GM23338 (cell line): ENCODE measurements around the gene LRRC17. TPM values are rescaled to one million over a fixed set of nuclear protein-coding genes. Genes with fewer than 3 reads are reported as not detected.

Source experiments
- ATAC-seq: fragments of 200-7000 bp; cut with Tn5 transposase; 3 replicates; pipeline ENCODE4 v1.9.1; 2020
- DNase-seq: peaks from one replicate; pipeline ENCODE4 v3.0.0-alpha.2; 2015; ENCODE audit warnings: low spot score
- H2AFZ ChIP-seq: fragments of 200-600 bp; sonication (generic); 2 replicates; pipeline ENCODE4 v1.8.0; 2016; ENCODE audit warnings: antibody characterized with exemption, mild to moderate bottlenecking, moderate library complexity
- H3F3A ChIP-seq: fragments of 200-600 bp; sonication (generic); replicated peaks from 2 replicates; pipeline ENCODE4 v1.8.0; 2017; ENCODE audit warnings: antibody characterized with exemption, mixed run types, low read depth
- H3K27ac ChIP-seq: fragments of 200-600 bp; sonication (generic); 2 replicates; pipeline ENCODE4 v1.6.1; 2016; ENCODE audit warnings: low read depth
- H3K27me3 ChIP-seq: fragments of 200-600 bp; sonication (generic); 2 replicates; pipeline ENCODE4 v1.8.0; 2016; ENCODE audit warnings: mild to moderate bottlenecking, mixed run types, moderate library complexity; ENCODE audit not compliant: insufficient read depth
- H3K36me3 ChIP-seq: fragments of 200-600 bp; sonication (generic); 2 replicates; pipeline ENCODE4 v1.8.0; 2016; ENCODE audit warnings: mild to moderate bottlenecking; ENCODE audit not compliant: insufficient read depth
- H3K4me1 ChIP-seq: fragments of 200-600 bp; sonication (generic); 2 replicates; pipeline ENCODE4 v1.8.0; 2016; ENCODE audit warnings: mild to moderate bottlenecking, moderate library complexity; ENCODE audit not compliant: insufficient read depth
- H3K4me2 ChIP-seq: fragments of 200-600 bp; sonication (generic); 2 replicates; pipeline ENCODE4 v1.7.1; 2017; ENCODE audit warnings: mixed run types
- H3K4me3 ChIP-seq: fragments of 200-600 bp; sonication (generic); 2 replicates; pipeline ENCODE4 v1.6.1; 2016; ENCODE audit warnings: mixed run types
- H3K79me2 ChIP-seq: fragments of 200-600 bp; sonication (generic); replicated peaks from 2 replicates; pipeline ENCODE4 v1.8.0; 2017; ENCODE audit warnings: mild to moderate bottlenecking; ENCODE audit not compliant: insufficient read depth
- H3K9me2 ChIP-seq: fragments of 200-600 bp; sonication (generic); 2 replicates; pipeline ENCODE4 v1.8.0; 2017; ENCODE audit not compliant: insufficient read depth
- H4K20me1 ChIP-seq: fragments of 200-600 bp; sonication (generic); replicated peaks from 2 replicates; pipeline ENCODE4 v1.8.0; 2017; ENCODE audit warnings: mild to moderate bottlenecking; ENCODE audit not compliant: insufficient read depth
- H3K27ac Mint-ChIP-seq: 2 replicates; pipeline ENCODE4 v1.8.0; 2020; ENCODE audit warnings: inconsistent platforms, mild to moderate bottlenecking, moderate library complexity, mixed read lengths
- H3K27me3 Mint-ChIP-seq: 3 replicates; pipeline ENCODE4 v1.8.0; 2022; ENCODE audit warnings: low read depth, mild to moderate bottlenecking, moderate library complexity, mixed read lengths, inconsistent platforms; ENCODE audit not compliant: insufficient read depth, poor library complexity
- H3K36me3 Mint-ChIP-seq: 3 replicates; pipeline ENCODE4 v1.8.0; 2021; ENCODE audit warnings: low read depth, mild to moderate bottlenecking, inconsistent platforms, moderate library complexity, mixed read lengths
- H3K4me1 Mint-ChIP-seq: 3 replicates; pipeline ENCODE4 v1.8.0; 2020; ENCODE audit warnings: mild to moderate bottlenecking, inconsistent platforms, mixed read lengths
- H3K4me3 Mint-ChIP-seq: 3 replicates; pipeline ENCODE4 v1.8.0; 2021; ENCODE audit warnings: moderate library complexity, mild to moderate bottlenecking, inconsistent platforms, mixed read lengths
- H3K9me3 Mint-ChIP-seq: 3 replicates; pipeline ENCODE4 v1.8.0; 2020; ENCODE audit warnings: moderate library complexity, mild to moderate bottlenecking, inconsistent platforms, mixed read lengths
- CTCF ChIP-seq, 2 experiments: fragments of 200-600 bp in 1 of 2; sonication (generic) in 1 of 2; conservative IDR thresholded peaks; 2 replicates each; pipeline versions ENCODE4 v1.5.1 to v1.6.1; 2016 to 2017; ENCODE audit warnings: antibody characterized with exemption in 2 of 2, low read depth in 2 of 2, mild to moderate bottlenecking in 2 of 2, moderate library complexity in 1 of 2
- EZH2phosphoT487 ChIP-seq: fragments of 200-600 bp; sonication (generic); IDR thresholded peaks from one replicate; pipeline ENCODE4 v1.8.1; 2018; ENCODE audit warnings: antibody characterized with exemption; ENCODE audit not compliant: unreplicated experiment
- JUNB ChIP-seq: IDR thresholded peaks from one replicate; pipeline ENCODE4 v1.6.1; 2016; ENCODE audit warnings: antibody characterized with exemption; ENCODE audit not compliant: unreplicated experiment
- NANOG ChIP-seq: IDR thresholded peaks from 2 replicates; pipeline ENCODE4 v1.6.1; 2016; ENCODE audit warnings: antibody characterized with exemption, borderline replicate concordance
- POLR2AphosphoS5 ChIP-seq: IDR thresholded peaks from 2 replicates; pipeline ENCODE4 v1.6.1; 2016; ENCODE audit warnings: antibody characterized with exemption, low read depth
- STAT1 ChIP-seq: IDR thresholded peaks from one replicate; pipeline ENCODE4 v1.6.1; 2016; ENCODE audit warnings: antibody characterized with exemption; ENCODE audit not compliant: unreplicated experiment
- ZNF114 ChIP-seq: fragments of 250-450 bp; sonication (Bioruptor Pico); IDR thresholded peaks from 2 replicates; pipeline ENCODE4 v1.5.0; 2020; ENCODE audit warnings: mild to moderate bottlenecking, moderate library complexity
- ZNF331 ChIP-seq: fragments of 250-450 bp; sonication (Bioruptor Pico); IDR thresholded peaks from 2 replicates; pipeline ENCODE4 v1.5.0; 2020; ENCODE audit warnings: low read depth, mild to moderate bottlenecking, moderate library complexity
- polyA plus RNA-seq: library from polyadenylated mRNA; unstranded; fragments of >200 nt; fragmentation: Nextera tagmentation; extraction: Ambion mirVana; gene quantifications from 2 replicates; pipeline ENCODE4 v1.2.1, GENCODE V29; 2016
- total RNA-seq: library from RNA; depleted of rRNA; stranded (reverse); fragments of >200 nt; shearing (Covaris generic); gene quantifications from 2 replicates; pipeline ENCODE4 v1.2.3, GENCODE V29; 2014
- TF ChIP-seq, protein P1 (sequence below): IDR thresholded peaks from 2 replicates; pipeline ENCODE4 v1.6.1; 2016; ENCODE audit warnings: antibody characterized with exemption
- TF ChIP-seq, protein P2 (sequence below): fragments of 250-450 bp; sonication (Bioruptor Pico); IDR thresholded peaks from 2 replicates; pipeline ENCODE4 v1.5.0; 2020; ENCODE audit warnings: mild to moderate bottlenecking, moderate library complexity

Gene LRRC17
- total and polyA plus RNA-seq, 2 experiments from 2014 or later = 2.8 to 3.1 TPM

- no peaks in the 10 kb centered on the region for H3K9me2 ChIP-seq
- H3K79me2 ChIP-seq = no peaks in the 10 kb centered on the region
- Mint-ChIP-seq H3K27ac (no peak overlapping the region), H3K36me3 (no peaks in the 10 kb centered on the region), H3K4me1 (peaks cover 10% of the 10 kb centered on the region; the same call in 2 of the 3 replicates), H3K9me3 (no peaks in the 10 kb centered on the region; the same call in 2 of the 3 replicates), H3K27me3 (no peaks in the 10 kb centered on the region), H3K4me3 (no peak overlapping the region)
- H2AFZ ChIP-seq = no peak overlapping the region
- DNase-seq (no peak), ATAC-seq (no peak)
- no peaks in the 10 kb centered on the region for H3K27me3 ChIP-seq
- H3K36me3 ChIP-seq = no peaks in the 10 kb centered on the region
- no peak overlapping the region for H3K27ac ChIP-seq
- H3K4me3 ChIP-seq = no peak overlapping the region
- no peak for TF ChIP-seq ZNF331 (CRISPR knock-in tag)
- no peak for TF ChIP-seq EZH2phosphoT487
- no peak for TF ChIP-seq JUNB
- TF ChIP-seq, protein P1, sequence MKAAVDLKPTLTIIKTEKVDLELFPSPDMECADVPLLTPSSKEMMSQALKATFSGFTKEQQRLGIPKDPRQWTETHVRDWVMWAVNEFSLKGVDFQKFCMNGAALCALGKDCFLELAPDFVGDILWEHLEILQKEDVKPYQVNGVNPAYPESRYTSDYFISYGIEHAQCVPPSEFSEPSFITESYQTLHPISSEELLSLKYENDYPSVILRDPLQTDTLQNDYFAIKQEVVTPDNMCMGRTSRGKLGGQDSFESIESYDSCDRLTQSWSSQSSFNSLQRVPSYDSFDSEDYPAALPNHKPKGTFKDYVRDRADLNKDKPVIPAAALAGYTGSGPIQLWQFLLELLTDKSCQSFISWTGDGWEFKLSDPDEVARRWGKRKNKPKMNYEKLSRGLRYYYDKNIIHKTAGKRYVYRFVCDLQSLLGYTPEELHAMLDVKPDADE = no peak
- TF ChIP-seq NANOG = no peak
- TF ChIP-seq CTCF (conservative IDR thresholded peaks at IDR 0.05; ENCODE audit: low read depth in 2 of 2) = no peak
- TF ChIP-seq, protein P2, sequence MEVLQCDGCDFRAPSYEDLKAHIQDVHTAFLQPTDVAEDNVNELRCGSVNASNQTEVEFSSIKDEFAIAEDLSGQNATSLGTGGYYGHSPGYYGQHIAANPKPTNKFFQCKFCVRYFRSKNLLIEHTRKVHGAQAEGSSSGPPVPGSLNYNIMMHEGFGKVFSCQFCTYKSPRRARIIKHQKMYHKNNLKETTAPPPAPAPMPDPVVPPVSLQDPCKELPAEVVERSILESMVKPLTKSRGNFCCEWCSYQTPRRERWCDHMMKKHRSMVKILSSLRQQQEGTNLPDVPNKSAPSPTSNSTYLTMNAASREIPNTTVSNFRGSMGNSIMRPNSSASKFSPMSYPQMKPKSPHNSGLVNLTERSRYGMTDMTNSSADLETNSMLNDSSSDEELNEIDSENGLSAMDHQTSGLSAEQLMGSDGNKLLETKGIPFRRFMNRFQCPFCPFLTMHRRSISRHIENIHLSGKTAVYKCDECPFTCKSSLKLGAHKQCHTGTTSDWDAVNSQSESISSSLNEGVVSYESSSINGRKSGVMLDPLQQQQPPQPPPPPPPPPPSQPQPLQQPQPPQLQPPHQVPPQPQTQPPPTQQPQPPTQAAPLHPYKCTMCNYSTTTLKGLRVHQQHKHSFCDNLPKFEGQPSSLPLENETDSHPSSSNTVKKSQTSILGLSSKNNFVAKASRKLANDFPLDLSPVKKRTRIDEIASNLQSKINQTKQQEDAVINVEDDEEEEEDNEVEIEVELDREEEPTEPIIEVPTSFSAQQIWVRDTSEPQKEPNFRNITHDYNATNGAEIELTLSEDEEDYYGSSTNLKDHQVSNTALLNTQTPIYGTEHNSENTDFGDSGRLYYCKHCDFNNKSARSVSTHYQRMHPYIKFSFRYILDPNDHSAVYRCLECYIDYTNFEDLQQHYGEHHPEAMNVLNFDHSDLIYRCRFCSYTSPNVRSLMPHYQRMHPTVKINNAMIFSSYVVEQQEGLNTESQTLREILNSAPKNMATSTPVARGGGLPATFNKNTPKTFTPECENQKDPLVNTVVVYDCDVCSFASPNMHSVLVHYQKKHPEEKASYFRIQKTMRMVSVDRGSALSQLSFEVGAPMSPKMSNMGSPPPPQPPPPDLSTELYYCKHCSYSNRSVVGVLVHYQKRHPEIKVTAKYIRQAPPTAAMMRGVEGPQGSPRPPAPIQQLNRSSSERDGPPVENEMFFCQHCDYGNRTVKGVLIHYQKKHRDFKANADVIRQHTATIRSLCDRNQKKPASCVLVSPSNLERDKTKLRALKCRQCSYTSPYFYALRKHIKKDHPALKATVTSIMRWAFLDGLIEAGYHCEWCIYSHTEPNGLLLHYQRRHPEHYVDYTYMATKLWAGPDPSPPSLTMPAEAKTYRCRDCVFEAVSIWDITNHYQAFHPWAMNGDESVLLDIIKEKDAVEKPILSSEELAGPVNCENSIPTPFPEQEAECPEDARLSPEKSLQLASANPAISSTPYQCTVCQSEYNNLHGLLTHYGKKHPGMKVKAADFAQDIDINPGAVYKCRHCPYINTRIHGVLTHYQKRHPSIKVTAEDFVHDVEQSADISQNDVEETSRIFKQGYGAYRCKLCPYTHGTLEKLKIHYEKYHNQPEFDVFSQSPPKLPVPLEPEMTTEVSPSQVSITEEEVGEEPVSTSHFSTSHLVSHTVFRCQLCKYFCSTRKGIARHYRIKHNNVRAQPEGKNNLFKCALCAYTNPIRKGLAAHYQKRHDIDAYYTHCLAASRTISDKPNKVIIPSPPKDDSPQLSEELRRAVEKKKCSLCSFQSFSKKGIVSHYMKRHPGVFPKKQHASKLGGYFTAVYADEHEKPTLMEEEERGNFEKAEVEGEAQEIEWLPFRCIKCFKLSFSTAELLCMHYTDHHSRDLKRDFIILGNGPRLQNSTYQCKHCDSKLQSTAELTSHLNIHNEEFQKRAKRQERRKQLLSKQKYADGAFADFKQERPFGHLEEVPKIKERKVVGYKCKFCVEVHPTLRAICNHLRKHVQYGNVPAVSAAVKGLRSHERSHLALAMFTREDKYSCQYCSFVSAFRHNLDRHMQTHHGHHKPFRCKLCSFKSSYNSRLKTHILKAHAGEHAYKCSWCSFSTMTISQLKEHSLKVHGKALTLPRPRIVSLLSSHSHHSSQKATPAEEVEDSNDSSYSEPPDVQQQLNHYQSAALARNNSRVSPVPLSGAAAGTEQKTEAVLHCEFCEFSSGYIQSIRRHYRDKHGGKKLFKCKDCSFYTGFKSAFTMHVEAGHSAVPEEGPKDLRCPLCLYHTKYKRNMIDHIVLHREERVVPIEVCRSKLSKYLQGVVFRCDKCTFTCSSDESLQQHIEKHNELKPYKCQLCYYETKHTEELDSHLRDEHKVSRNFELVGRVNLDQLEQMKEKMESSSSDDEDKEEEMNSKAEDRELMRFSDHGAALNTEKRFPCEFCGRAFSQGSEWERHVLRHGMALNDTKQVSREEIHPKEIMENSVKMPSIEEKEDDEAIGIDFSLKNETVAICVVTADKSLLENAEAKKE = no peak
- TF ChIP-seq ZNF114 = no peak
- TF ChIP-seq POLR2AphosphoS5 = no peak
- TF ChIP-seq STAT1 = no peak
- no peaks in the 10 kb centered on the region for H3K4me1 ChIP-seq
- H4K20me1 ChIP-seq = no peaks in the 10 kb centered on the region
- no peak overlapping the region for H3K4me2 ChIP-seq
- no peaks in the 10 kb centered on the region for H3F3A ChIP-seq
Measured at GRCh38 chr7:102979670-102980069, 66.9 kb downstream of the LRRC17 start.
